K562 (cell line): ENCODE measurements around the gene C1orf105. TPM values are rescaled to one million over a fixed set of nuclear protein-coding genes. Genes with fewer than 3 reads are reported as not detected.

Experiments
- BRD4 ChIP-seq: fragments of 200-600 bp; sonication (generic); IDR thresholded peaks from 2 replicates; pipeline ENCODE4 v1.6.1; 2017; ENCODE audit warnings: inconsistent platforms
- KDM5B ChIP-seq: fragments of 200-600 bp; sonication (generic); IDR thresholded peaks from 2 replicates; pipeline ENCODE4 v1.6.1; 2012; ENCODE audit warnings: low read depth, mild to moderate bottlenecking, moderate library complexity, low read length, control low read depth, inconsistent platforms; ENCODE audit not compliant: insufficient replicate concordance
- MTF1 ChIP-seq: fragments of 250-450 bp; sonication (Bioruptor Pico); IDR thresholded peaks from 2 replicates; pipeline ENCODE4 v1.9.0; 2021; ENCODE audit warnings: moderate library complexity, mild to moderate bottlenecking, inconsistent platforms, borderline replicate concordance
- NR2C2 ChIP-seq, 2 experiments: fragments of 200-800 bp in 1 of 2; sonication (Bioruptor generic) in 1 of 2; sonication (generic) in 1 of 2; formaldehyde crosslinking in 1 of 2; IDR thresholded peaks; 2 replicates each; pipeline versions ENCODE4 v1.6.1 to v1.8.0; 2016 to 2022; ENCODE audit warnings: mild to moderate bottlenecking in 1 of 2, missing compliant biosample characterization in 1 of 2, missing genetic modification characterization in 1 of 2, missing genetic modification reagents in 1 of 2
- RBM14 ChIP-seq: fragments of 200-400 bp; formaldehyde crosslinking; IDR thresholded peaks from 2 replicates; pipeline ENCODE4 v1.6.1; 2018; ENCODE audit warnings: low read depth, mild to moderate bottlenecking, low read length, moderate library complexity, borderline replicate concordance; ENCODE audit not compliant: insufficient read depth
- polyA plus RNA-seq, 8 experiments: library from polyadenylated mRNA; depleted of rRNA in 4 of 8; stranded (reverse) in 5 of 8; unstranded in 3 of 8; fragments of >200 nt; fragmentation: Nextera tagmentation in 2 of 8; fragmentation: Illumina TruSeq in 1 of 8; extraction: Ambion mirVana in 2 of 8; extraction: Trizol in 1 of 8; gene quantifications; 2 replicates each; pipeline versions ENCODE4 v1.2.1 to v1.2.3, GENCODE V29; 2011 to 2014; ENCODE audit warnings: inconsistent platforms in 1 of 8, missing spikeins in 1 of 8
- total RNA-seq, 7 experiments: library from RNA; depleted of rRNA in 6 of 7; stranded (reverse); fragments of >200 nt in 6 of 7; fragmentation: Illumina TruSeq in 2 of 7; extraction: Trizol in 2 of 7; gene quantifications; 2 replicates each; pipeline versions ENCODE4 v1.2.1 to v1.2.3, GENCODE V29; 2011 to 2021; ENCODE audit warnings: low replicate concordance in 1 of 7
- TF ChIP-seq, protein P1 (sequence below): sonication (generic); formaldehyde crosslinking; IDR thresholded peaks from 2 replicates; pipeline ENCODE4 v1.9.0; 2022; ENCODE audit warnings: mild to moderate bottlenecking, missing genetic modification reagents
- TF ChIP-seq, protein P2 (sequence below): fragments of 450-650 bp; formaldehyde crosslinking; conservative IDR thresholded peaks from 2 replicates; pipeline ENCODE4 v1.4.0; 2022; ENCODE audit warnings: mild to moderate bottlenecking, missing genetic modification characterization
- TF ChIP-seq, protein P3 (sequence below), 2 experiments: IDR thresholded peaks; 2 replicates each; pipeline ENCODE4 v1.6.1; 2011; ENCODE audit warnings: borderline replicate concordance in 1 of 2, control low read depth in 1 of 2, low read depth in 1 of 2, low read length in 1 of 2, mild to moderate bottlenecking in 1 of 2, mixed read lengths in 1 of 2, moderate library complexity in 1 of 2; ENCODE audit not compliant: insufficient read depth in 1 of 2, insufficient read length in 1 of 2, poor library complexity in 1 of 2, severe bottlenecking in 1 of 2; ENCODE audit errors: extremely low read depth in 1 of 2
- TF ChIP-seq, protein P4 (sequence below): fragments of 250-450 bp; sonication (Bioruptor Pico); IDR thresholded peaks from 2 replicates; pipeline ENCODE4 v1.8.0; 2022; ENCODE audit warnings: moderate library complexity, mild to moderate bottlenecking, inconsistent platforms
- TF ChIP-seq, protein P5 (sequence below): fragments of 450-650 bp; formaldehyde crosslinking; IDR thresholded peaks from 2 replicates; pipeline ENCODE4 v1.4.0; 2022; ENCODE audit warnings: mild to moderate bottlenecking, moderate library complexity
- TF ChIP-seq, protein P6 (sequence below): IDR thresholded peaks from 2 replicates; pipeline ENCODE4 v1.6.1; 2011; ENCODE audit not compliant: insufficient read length; ENCODE audit errors: extremely low read depth
- TF ChIP-seq, protein P7 (sequence below): sonication (generic); formaldehyde crosslinking; IDR thresholded peaks from 2 replicates; pipeline ENCODE4 v1.8.1; 2023; ENCODE audit warnings: mild to moderate bottlenecking, missing genetic modification reagents
- TF ChIP-seq, protein P8 (sequence below): sonication (generic); formaldehyde crosslinking; IDR thresholded peaks from 2 replicates; pipeline ENCODE4 v1.4.0; 2020; ENCODE audit warnings: mild to moderate bottlenecking, missing genetic modification reagents
- TF ChIP-seq, protein P9 (sequence below): sonication (generic); formaldehyde crosslinking; IDR thresholded peaks from 2 replicates; pipeline ENCODE4 v1.8.0; 2022; ENCODE audit warnings: mild to moderate bottlenecking, missing genetic modification reagents

C1orf105 gene
- total and polyA plus RNA-seq, 9 of the 15 experiments (the other 6 are each of a cell fraction or from before 2014, with no cell fraction given): 0.08 TPM; not detected in 8

DNA sequence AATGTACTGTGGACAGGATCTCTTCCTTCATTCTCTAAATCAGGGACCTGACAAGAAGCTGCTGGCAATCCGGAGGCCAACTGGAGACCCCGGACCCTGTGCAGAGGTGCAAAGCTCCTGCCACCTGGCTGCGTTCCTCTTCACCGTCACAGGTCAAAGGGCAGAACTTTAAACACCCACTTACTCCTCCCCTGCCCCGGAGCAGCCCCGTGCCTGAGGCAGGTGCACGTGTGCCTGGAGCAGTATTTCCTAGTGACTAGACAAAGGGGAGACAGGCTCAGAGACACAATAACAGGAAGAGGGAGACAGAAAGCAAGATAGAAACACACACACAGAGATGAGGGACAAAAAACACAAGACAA is 30.0 kb downstream of the C1orf105 start (continued):
- TF ChIP-seq KDM5B (no peak), MTF1 (CRISPR knock-in tag) (0 out of 2 replicates have a peak, but pooled peaks have one; percentile 6), RBM14 (no peak), BRD4 (no peak), NR2C2 (CRISPR knock-in tag; IDR thresholded peaks at IDR 0.05) (no peak; the same call in 1 of the 2 replicates), NR2C2 (tag; IDR thresholded peaks at IDR 0.05) (peak; percentile 80)
- TF ChIP-seq, protein P1, sequence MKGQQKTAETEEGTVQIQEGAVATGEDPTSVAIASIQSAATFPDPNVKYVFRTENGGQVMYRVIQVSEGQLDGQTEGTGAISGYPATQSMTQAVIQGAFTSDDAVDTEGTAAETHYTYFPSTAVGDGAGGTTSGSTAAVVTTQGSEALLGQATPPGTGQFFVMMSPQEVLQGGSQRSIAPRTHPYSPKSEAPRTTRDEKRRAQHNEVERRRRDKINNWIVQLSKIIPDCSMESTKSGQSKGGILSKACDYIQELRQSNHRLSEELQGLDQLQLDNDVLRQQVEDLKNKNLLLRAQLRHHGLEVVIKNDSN (CRISPR knock-in tag): peak; percentile 35; the same call in 1 of the 2 replicates
- TF ChIP-seq, protein P2, sequence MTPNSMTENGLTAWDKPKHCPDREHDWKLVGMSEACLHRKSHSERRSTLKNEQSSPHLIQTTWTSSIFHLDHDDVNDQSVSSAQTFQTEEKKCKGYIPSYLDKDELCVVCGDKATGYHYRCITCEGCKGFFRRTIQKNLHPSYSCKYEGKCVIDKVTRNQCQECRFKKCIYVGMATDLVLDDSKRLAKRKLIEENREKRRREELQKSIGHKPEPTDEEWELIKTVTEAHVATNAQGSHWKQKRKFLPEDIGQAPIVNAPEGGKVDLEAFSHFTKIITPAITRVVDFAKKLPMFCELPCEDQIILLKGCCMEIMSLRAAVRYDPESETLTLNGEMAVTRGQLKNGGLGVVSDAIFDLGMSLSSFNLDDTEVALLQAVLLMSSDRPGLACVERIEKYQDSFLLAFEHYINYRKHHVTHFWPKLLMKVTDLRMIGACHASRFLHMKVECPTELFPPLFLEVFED: 0 out of 2 replicates have a peak, but pooled peaks have one; percentile 38
- TF ChIP-seq, protein P3, sequence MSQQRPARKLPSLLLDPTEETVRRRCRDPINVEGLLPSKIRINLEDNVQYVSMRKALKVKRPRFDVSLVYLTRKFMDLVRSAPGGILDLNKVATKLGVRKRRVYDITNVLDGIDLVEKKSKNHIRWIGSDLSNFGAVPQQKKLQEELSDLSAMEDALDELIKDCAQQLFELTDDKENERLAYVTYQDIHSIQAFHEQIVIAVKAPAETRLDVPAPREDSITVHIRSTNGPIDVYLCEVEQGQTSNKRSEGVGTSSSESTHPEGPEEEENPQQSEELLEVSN (IDR thresholded peaks at IDR 0.05; ENCODE audit: borderline replicate concordance in 1 of 2, extremely low read depth in 1 of 2, insufficient read depth in 1 of 2, insufficient read length in 1 of 2, low read depth in 1 of 2, low read length in 1 of 2, poor library complexity in 1 of 2, severe bottlenecking in 1 of 2): peak in 1 of 2 experiments; percentile 11
- TF ChIP-seq, protein P4, sequence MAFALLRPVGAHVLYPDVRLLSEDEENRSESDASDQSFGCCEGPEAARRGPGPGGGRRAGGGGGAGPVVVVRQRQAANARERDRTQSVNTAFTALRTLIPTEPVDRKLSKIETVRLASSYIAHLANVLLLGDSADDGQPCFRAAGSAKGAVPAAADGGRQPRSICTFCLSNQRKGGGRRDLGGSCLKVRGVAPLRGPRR (CRISPR knock-in tag): 0 out of 2 replicates have a peak, but pooled peaks have one; percentile 20
- TF ChIP-seq, protein P5, sequence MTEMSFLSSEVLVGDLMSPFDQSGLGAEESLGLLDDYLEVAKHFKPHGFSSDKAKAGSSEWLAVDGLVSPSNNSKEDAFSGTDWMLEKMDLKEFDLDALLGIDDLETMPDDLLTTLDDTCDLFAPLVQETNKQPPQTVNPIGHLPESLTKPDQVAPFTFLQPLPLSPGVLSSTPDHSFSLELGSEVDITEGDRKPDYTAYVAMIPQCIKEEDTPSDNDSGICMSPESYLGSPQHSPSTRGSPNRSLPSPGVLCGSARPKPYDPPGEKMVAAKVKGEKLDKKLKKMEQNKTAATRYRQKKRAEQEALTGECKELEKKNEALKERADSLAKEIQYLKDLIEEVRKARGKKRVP: peak; percentile 5; the same call in 1 of the 2 replicates
- TF ChIP-seq, protein P6, sequence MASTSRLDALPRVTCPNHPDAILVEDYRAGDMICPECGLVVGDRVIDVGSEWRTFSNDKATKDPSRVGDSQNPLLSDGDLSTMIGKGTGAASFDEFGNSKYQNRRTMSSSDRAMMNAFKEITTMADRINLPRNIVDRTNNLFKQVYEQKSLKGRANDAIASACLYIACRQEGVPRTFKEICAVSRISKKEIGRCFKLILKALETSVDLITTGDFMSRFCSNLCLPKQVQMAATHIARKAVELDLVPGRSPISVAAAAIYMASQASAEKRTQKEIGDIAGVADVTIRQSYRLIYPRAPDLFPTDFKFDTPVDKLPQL: no peak
- TF ChIP-seq, protein P7, sequence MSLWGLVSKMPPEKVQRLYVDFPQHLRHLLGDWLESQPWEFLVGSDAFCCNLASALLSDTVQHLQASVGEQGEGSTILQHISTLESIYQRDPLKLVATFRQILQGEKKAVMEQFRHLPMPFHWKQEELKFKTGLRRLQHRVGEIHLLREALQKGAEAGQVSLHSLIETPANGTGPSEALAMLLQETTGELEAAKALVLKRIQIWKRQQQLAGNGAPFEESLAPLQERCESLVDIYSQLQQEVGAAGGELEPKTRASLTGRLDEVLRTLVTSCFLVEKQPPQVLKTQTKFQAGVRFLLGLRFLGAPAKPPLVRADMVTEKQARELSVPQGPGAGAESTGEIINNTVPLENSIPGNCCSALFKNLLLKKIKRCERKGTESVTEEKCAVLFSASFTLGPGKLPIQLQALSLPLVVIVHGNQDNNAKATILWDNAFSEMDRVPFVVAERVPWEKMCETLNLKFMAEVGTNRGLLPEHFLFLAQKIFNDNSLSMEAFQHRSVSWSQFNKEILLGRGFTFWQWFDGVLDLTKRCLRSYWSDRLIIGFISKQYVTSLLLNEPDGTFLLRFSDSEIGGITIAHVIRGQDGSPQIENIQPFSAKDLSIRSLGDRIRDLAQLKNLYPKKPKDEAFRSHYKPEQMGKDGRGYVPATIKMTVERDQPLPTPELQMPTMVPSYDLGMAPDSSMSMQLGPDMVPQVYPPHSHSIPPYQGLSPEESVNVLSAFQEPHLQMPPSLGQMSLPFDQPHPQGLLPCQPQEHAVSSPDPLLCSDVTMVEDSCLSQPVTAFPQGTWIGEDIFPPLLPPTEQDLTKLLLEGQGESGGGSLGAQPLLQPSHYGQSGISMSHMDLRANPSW (CRISPR knock-in tag): no peak
- TF ChIP-seq, protein P8, sequence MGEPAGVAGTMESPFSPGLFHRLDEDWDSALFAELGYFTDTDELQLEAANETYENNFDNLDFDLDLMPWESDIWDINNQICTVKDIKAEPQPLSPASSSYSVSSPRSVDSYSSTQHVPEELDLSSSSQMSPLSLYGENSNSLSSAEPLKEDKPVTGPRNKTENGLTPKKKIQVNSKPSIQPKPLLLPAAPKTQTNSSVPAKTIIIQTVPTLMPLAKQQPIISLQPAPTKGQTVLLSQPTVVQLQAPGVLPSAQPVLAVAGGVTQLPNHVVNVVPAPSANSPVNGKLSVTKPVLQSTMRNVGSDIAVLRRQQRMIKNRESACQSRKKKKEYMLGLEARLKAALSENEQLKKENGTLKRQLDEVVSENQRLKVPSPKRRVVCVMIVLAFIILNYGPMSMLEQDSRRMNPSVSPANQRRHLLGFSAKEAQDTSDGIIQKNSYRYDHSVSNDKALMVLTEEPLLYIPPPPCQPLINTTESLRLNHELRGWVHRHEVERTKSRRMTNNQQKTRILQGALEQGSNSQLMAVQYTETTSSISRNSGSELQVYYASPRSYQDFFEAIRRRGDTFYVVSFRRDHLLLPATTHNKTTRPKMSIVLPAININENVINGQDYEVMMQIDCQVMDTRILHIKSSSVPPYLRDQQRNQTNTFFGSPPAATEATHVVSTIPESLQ: no peak
- TF ChIP-seq, protein P9, sequence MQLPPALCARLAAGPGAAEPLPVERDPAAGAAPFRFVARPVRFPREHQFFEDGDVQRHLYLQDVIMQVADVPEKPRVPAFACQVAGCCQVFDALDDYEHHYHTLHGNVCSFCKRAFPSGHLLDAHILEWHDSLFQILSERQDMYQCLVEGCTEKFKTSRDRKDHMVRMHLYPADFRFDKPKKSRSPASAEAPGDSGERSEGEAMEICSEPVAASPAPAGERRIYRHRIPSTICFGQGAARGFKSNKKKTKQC (CRISPR knock-in tag): no peak
